Stimulated activated CD8-positive, alpha-beta memory T cell treated with anti-CD3 and anti-CD28 coated beads, Interleukin-7, amount 100 ng/mL, for 24 hours (primary cell): ENCODE data around the gene DMC1.
"Not testable (repeated sequence)": the region's sequence is repeated elsewhere in the genome, so short reads cannot be mapped to it uniquely, and the experiment has no call there.

ENCODE experiments used
- DNase-seq: peaks from one replicate; pipeline ENCODE4 v3.0.0-alpha.2; 2020; ENCODE audit warnings: low read depth

The DMC1 gene

GRCh38 chr22:38501797-38502672 lies 67.9 kb downstream of the DMC1 start:
- DNase-seq = no peak

- no peak for DNase-seq
Measured at GRCh38 chr22:38497869-38498268, 72.1 kb downstream of the DMC1 start.

- DNase-seq = no peak
Measured at GRCh38 chr22:38494939-38495338, 75.0 kb downstream of the DMC1 start.

GRCh38 chr22:38494498-38494897 lies 75.5 kb downstream of the DMC1 start:
- no peak for DNase-seq

GRCh38 chr22:38491707-38492348 lies 78.2 kb downstream of the DMC1 start:
- DNase-seq = no peak

GRCh38 chr22:38490915-38491314 lies 79.1 kb downstream of the DMC1 start:
- DNase-seq = no peak

- no peak for DNase-seq
Measured at GRCh38 chr22:38490475-38490874, 79.5 kb downstream of the DMC1 start.

GRCh38 chr22:38489561-38490145 lies 80.3 kb downstream of the DMC1 start:
- DNase-seq = no peak

- DNase-seq = no peak
Measured at GRCh38 chr22:38489142-38489541, 80.8 kb downstream of the DMC1 start.

- DNase-seq = no peak
Measured at GRCh38 chr22:38487946-38488345, 82.0 kb downstream of the DMC1 start.

- DNase-seq = no peak
Measured at GRCh38 chr22:38485783-38486182, 84.2 kb downstream of the DMC1 start.

- no peak for DNase-seq
Measured at GRCh38 chr22:38484244-38484643, 85.7 kb downstream of the DMC1 start.

GRCh38 chr22:38482662-38483308 lies 87.2 kb downstream of the DMC1 start:
- DNase-seq = no peak

GRCh38 chr22:38481871-38482332 lies 88.1 kb downstream of the DMC1 start:
- no peak for DNase-seq

- no peak for DNase-seq
Measured at GRCh38 chr22:38481162-38481870, 88.7 kb downstream of the DMC1 start.

GRCh38 chr22:38479096-38479837 lies 90.7 kb downstream of the DMC1 start:
- no peak for DNase-seq

- no peak for DNase-seq
Measured at GRCh38 chr22:38477585-38477984, 92.4 kb downstream of the DMC1 start.

- no peak for DNase-seq
Measured at GRCh38 chr22:38474003-38474607, 95.9 kb downstream of the DMC1 start.

- no peak for DNase-seq
Measured at GRCh38 chr22:38471237-38471636, 98.7 kb downstream of the DMC1 start.

GRCh38 chr22:38470179-38470578 lies 99.8 kb downstream of the DMC1 start:
- not testable (repeated sequence) for DNase-seq

GRCh38 chr22:38469306-38469781 lies 100.6 kb downstream of the DMC1 start:
- DNase-seq = no peak
